Tibial artery (tissue), 4 donors: Measurements from ENCODE around the gene AMPH.
A peak's percentile ranks its signal among the peaks of the same experiment; 100 is the strongest.

ENCODE experiments used
- DNase-seq, 2 donors: peaks; one replicate each; pipeline ENCODE4 v3.0.0-alpha.2; 2019
- H3K27ac ChIP-seq, 2 donors: fragments of 200-600 bp; sonication (generic) in 1 of 2; 1 replicate in 1 of 2; 2 replicates in 1 of 2; pipeline ENCODE4 v1.5.1; 2018 to 2019; ENCODE audit warnings: mild to moderate bottlenecking in 1 of 2
- H3K27me3 ChIP-seq, 2 donors: fragments of 200-600 bp; sonication (generic) in 1 of 2; one replicate each; pipeline versions ENCODE4 v1.5.1 to v1.6.0; 2016 to 2019
- H3K36me3 ChIP-seq, 3 donors: fragments of 200-600 bp; sonication (generic) in 2 of 3; one replicate each; pipeline ENCODE4 v1.5.1; 2016 to 2019; ENCODE audit warnings: mild to moderate bottlenecking in 2 of 3
- H3K4me1 ChIP-seq, 4 donors: fragments of 200-600 bp; sonication (generic) in 2 of 4; 1 replicate in 3 of 4; 2 replicates in 1 of 4; pipeline ENCODE4 v1.5.1; 2016 to 2019
- H3K4me3 ChIP-seq, 2 donors: fragments of 200-600 bp; sonication (generic) in 1 of 2; 1 replicate in 1 of 2; 2 replicates in 1 of 2; pipeline ENCODE4 v1.5.1; 2018 to 2019; ENCODE audit warnings: mild to moderate bottlenecking in 2 of 2
- H3K9me3 ChIP-seq, 3 donors: fragments of 200-600 bp; sonication (generic) in 1 of 3; one replicate each; pipeline ENCODE4 v1.5.1; 2016 to 2019
- CTCF ChIP-seq, 2 experiments: fragments of 200-600 bp in 1 of 2; fragments of 450-650 bp in 1 of 2; IDR thresholded peaks; one replicate each; pipeline ENCODE4 v1.5.1; 2017 to 2019; ENCODE audit warnings: antibody characterized with exemption in 2 of 2, mild to moderate bottlenecking in 1 of 2, moderate library complexity in 1 of 2
- intact Hi-C: fragments of 100-400 bp; cut with DNase I; formaldehyde crosslinking; loops from one replicate; pipeline ENCODE4 v1.15.0; 2023; ENCODE audit warnings: low total_unique reads

AMPH gene

GRCh38 chr7:38674513-38674912 lies 43.3 kb upstream of the AMPH start:
- TF ChIP-seq CTCF (IDR thresholded peaks at IDR 0.05), result no peak
- intact Hi-C loops, result no loop called here
- no peaks in the 10 kb centered on the region for H3K4me1 ChIP-seq
- no peak overlapping the region for H3K27ac ChIP-seq
- H3K36me3 ChIP-seq, result no peaks in the 10 kb centered on the region
- no peak for DNase-seq
- H3K4me3 ChIP-seq, result no peak overlapping the region
- H3K27me3 ChIP-seq, result no peaks in the 10 kb centered on the region
- H3K9me3 ChIP-seq, result peaks cover 0 to 3% (median 0%) of the 10 kb centered on the region in 3 donors

GRCh38 chr7:38673795-38674194 lies 42.6 kb upstream of the AMPH start:
- Histone ChIP-seq H3K9me3 (peaks cover 0 to 3% (median 0%) of the 10 kb centered on the region in 3 donors), H3K4me1 (no peaks in the 10 kb centered on the region), H3K4me3 (no peak overlapping the region), H3K36me3 (no peaks in the 10 kb centered on the region), H3K27me3 (no peaks in the 10 kb centered on the region), H3K27ac (no peak overlapping the region)
- TF ChIP-seq CTCF (IDR thresholded peaks at IDR 0.05), result no peak
- intact Hi-C loops, result no loop called here
- DNase-seq, result peak in 1 of 2 donors; percentile 30

- no peak for DNase-seq
- Histone ChIP-seq H3K27me3 (no peaks in the 10 kb centered on the region), H3K9me3 (no peaks in the 10 kb centered on the region), H3K4me1 (no peaks in the 10 kb centered on the region), H3K27ac (no peak overlapping the region), H3K36me3 (no peaks in the 10 kb centered on the region), H3K4me3 (no peak overlapping the region)
- no peak for TF ChIP-seq CTCF (IDR thresholded peaks at IDR 0.05)
- intact Hi-C loops, result no loop called here
These were observed 41.0 kb upstream of the AMPH start for GRCh38 chr7:38671911-38672905.

GRCh38 chr7:38669965-38670520 lies 38.9 kb upstream of the AMPH start:
- Histone ChIP-seq H3K4me3 (no peak overlapping the region), H3K36me3 (no peaks in the 10 kb centered on the region), H3K9me3 (no peaks in the 10 kb centered on the region), H3K27ac (no peak overlapping the region), H3K27me3 (no peaks in the 10 kb centered on the region), H3K4me1 (no peaks in the 10 kb centered on the region)
- intact Hi-C loops, result no loop called here
- TF ChIP-seq CTCF (IDR thresholded peaks at IDR 0.05), result no peak
- DNase-seq, result peak in 1 of 2 donors; percentile 61

GRCh38 chr7:38664972-38665371 lies 33.8 kb upstream of the AMPH start:
- Histone ChIP-seq H3K4me1 (no peaks in the 10 kb centered on the region), H3K4me3 (no peak overlapping the region), H3K9me3 (no peaks in the 10 kb centered on the region), H3K36me3 (no peaks in the 10 kb centered on the region), H3K27me3 (no peaks in the 10 kb centered on the region), H3K27ac (no peak overlapping the region)
- DNase-seq, result no peak
- TF ChIP-seq CTCF (IDR thresholded peaks at IDR 0.05), result no peak
- intact Hi-C loops, result loop anchor here (5.0 kb wide), 1 partner anchor 268 kb away; no protein-coding TSS in a partner anchor
